H1 (cell line): ENCODE results near the gene PRKN. TPM values are rescaled to one million over a fixed set of nuclear protein-coding genes. Genes with fewer than 3 reads are reported as not detected.

Experiments
- CTCF ChIA-PET: fragments of 300-600 bp; sonication (Branson Sonifier 250); formaldehyde crosslinking; loops from one replicate; lab custom pipeline; 2021; ENCODE audit not compliant: partially characterized antibody; lab: Charles Lee
- POLR2A ChIA-PET: fragments of 300-600 bp; sonication (Branson Sonifier 250); formaldehyde crosslinking; loops from one replicate; lab custom pipeline; 2021; ENCODE audit warnings: inconsistent platforms; ENCODE audit not compliant: partially characterized antibody; lab: Charles Lee
- DNase-seq, 2 experiments: peaks; one replicate each; pipeline versions ENCODE4 v3.0.0 to v3.0.0-alpha.2; 2010 to 2022; ENCODE audit warnings: low spot score in 2 of 2, low read depth in 1 of 2, mixed read lengths in 1 of 2
- FAIRE-seq: peaks from 2 replicates; lab custom pipeline; 2011; peaks lifted over from hg19 to GRCh38; lab: Jason Lieb, UNC
- H2AFZ ChIP-seq: 2 replicates; pipeline ENCODE4 v1.8.1; 2012; ENCODE audit warnings: low read length, inconsistent platforms
- H2AK5ac ChIP-seq: 2 replicates; pipeline ENCODE4 v1.6.1; 2013; ENCODE audit warnings: low read depth, low read length
- H2BK120ac ChIP-seq: replicated peaks from 2 replicates; pipeline ENCODE3; 2013; ENCODE audit warnings: low read depth, low read length, inconsistent platforms
- H2BK12ac ChIP-seq: 2 replicates; pipeline ENCODE4 v1.6.1; 2013; ENCODE audit warnings: low read depth, low read length
- H2BK15ac ChIP-seq: 2 replicates; pipeline ENCODE4 v1.6.1; 2013; ENCODE audit warnings: low read length
- H2BK20ac ChIP-seq: 2 replicates; pipeline ENCODE4 v1.6.1; 2013; ENCODE audit warnings: low read length
- H2BK5ac ChIP-seq: 2 replicates; pipeline ENCODE4 v1.6.1; 2013; ENCODE audit warnings: low read depth, low read length
- H3K14ac ChIP-seq: 2 replicates; pipeline ENCODE4 v1.6.1; 2013; ENCODE audit warnings: inconsistent platforms; ENCODE audit not compliant: insufficient read length
- H3K18ac ChIP-seq: 2 replicates; pipeline ENCODE4 v1.6.1; 2013; ENCODE audit warnings: low read length; ENCODE audit errors: extremely low read depth
- H3K23ac ChIP-seq: 2 replicates; pipeline ENCODE4 v1.6.1; 2013; ENCODE audit warnings: inconsistent platforms; ENCODE audit not compliant: insufficient read length
- H3K23me2 ChIP-seq: 2 replicates; pipeline ENCODE4 v1.6.1; 2013; ENCODE audit warnings: low read depth, low read length
- H3K27ac ChIP-seq: 2 replicates; pipeline ENCODE4 v1.6.1; 2011; ENCODE audit warnings: low read depth, low read length, inconsistent platforms
- H3K27me3 ChIP-seq, 4 experiments: replicated peaks in 1 of 4; 1 replicate in 1 of 4; 2 replicates in 3 of 4; pipeline versions ENCODE4 v1.6.1 to v1.8.1; 2011 to 2013; ENCODE audit warnings: low read length in 3 of 4, mild to moderate bottlenecking in 3 of 4, inconsistent platforms in 2 of 4, mixed read lengths in 2 of 4, moderate library complexity in 1 of 4; ENCODE audit not compliant: control insufficient read depth in 3 of 4, insufficient read depth in 3 of 4; ENCODE audit errors: extremely low read depth in 1 of 4
- H3K36me3 ChIP-seq, 4 experiments: 2 replicates each; pipeline versions ENCODE4 v1.6.1 to v1.8.1; 2011 to 2013; ENCODE audit warnings: mild to moderate bottlenecking in 4 of 4, low read length in 3 of 4, moderate library complexity in 2 of 4, control low read depth in 1 of 4, inconsistent platforms in 1 of 4; ENCODE audit not compliant: insufficient read depth in 4 of 4, control insufficient read depth in 2 of 4
- H3K4ac ChIP-seq: replicated peaks from 2 replicates; pipeline ENCODE3; 2013; ENCODE audit warnings: low read length, low read depth, mixed read lengths, inconsistent platforms; ENCODE audit not compliant: insufficient read length
- H3K4me1 ChIP-seq, 4 experiments: replicated peaks in 1 of 4; 1 replicate in 1 of 4; 2 replicates in 3 of 4; pipeline versions ENCODE4 v1.6.1 to v1.8.1; 2011 to 2013; ENCODE audit warnings: low read length in 3 of 4, inconsistent platforms in 2 of 4, mixed read lengths in 1 of 4; ENCODE audit not compliant: insufficient read depth in 4 of 4, control insufficient read depth in 3 of 4
- H3K4me2 ChIP-seq, 2 experiments: 2 replicates each; pipeline versions ENCODE4 v1.6.1 to v1.8.1; 2011 to 2013; ENCODE audit warnings: low read depth in 2 of 2, low read length in 2 of 2, control low read depth in 1 of 2, inconsistent platforms in 1 of 2, mild to moderate bottlenecking in 1 of 2; ENCODE audit not compliant: insufficient read depth in 1 of 2
- H3K4me3 ChIP-seq, 4 experiments: fragments of 200-600, 300-600 bp in 1 of 4; sonication (generic), shearing (Covaris generic), sonication (Bioruptor Twin) in 1 of 4; 2 replicates each; pipeline versions ENCODE4 v1.5.1 to v1.8.1; 2011 to 2016; ENCODE audit warnings: low read length in 4 of 4, low read depth in 3 of 4, control low read depth in 2 of 4, inconsistent platforms in 2 of 4, mild to moderate bottlenecking in 2 of 4, mixed read lengths in 1 of 4, moderate library complexity in 1 of 4; ENCODE audit not compliant: insufficient read depth in 2 of 4; ENCODE audit errors: extremely low read depth in 1 of 4
- H3K56ac ChIP-seq: replicated peaks from 2 replicates; pipeline ENCODE3; 2013; ENCODE audit warnings: low read depth, mild to moderate bottlenecking, mixed read lengths, low read length, inconsistent platforms; ENCODE audit not compliant: insufficient read length
- H3K79me1 ChIP-seq: 2 replicates; pipeline ENCODE4 v1.6.1; 2013; ENCODE audit warnings: low read depth, low read length, control low read depth
- H3K79me2 ChIP-seq, 2 experiments: 2 replicates each; pipeline versions ENCODE4 v1.6.1 to v1.8.1; 2012 to 2013; ENCODE audit warnings: low read length in 2 of 2, mild to moderate bottlenecking in 2 of 2, inconsistent platforms in 1 of 2; ENCODE audit not compliant: insufficient read depth in 2 of 2, control insufficient read depth in 1 of 2
- H3K9ac ChIP-seq, 4 experiments: replicated peaks in 1 of 4; 1 replicate in 1 of 4; 2 replicates in 3 of 4; pipeline versions ENCODE4 v1.6.1 to v1.8.1; 2011 to 2013; ENCODE audit warnings: low read depth in 3 of 4, low read length in 3 of 4, control low read depth in 2 of 4, mild to moderate bottlenecking in 2 of 4, moderate library complexity in 2 of 4, inconsistent platforms in 1 of 4; ENCODE audit errors: extremely low read depth in 1 of 4
- H3K9me3 ChIP-seq, 2 experiments: 2 replicates each; pipeline versions ENCODE4 v1.6.1 to v1.8.1; 2012 to 2013; ENCODE audit warnings: mild to moderate bottlenecking in 2 of 2, moderate library complexity in 2 of 2, control low read depth in 1 of 2, inconsistent platforms in 1 of 2, low read depth in 1 of 2, low read length in 1 of 2, mixed read lengths in 1 of 2; ENCODE audit not compliant: insufficient read depth in 2 of 2
- H4K20me1 ChIP-seq, 2 experiments: replicated peaks in 1 of 2; 2 replicates each; pipeline versions ENCODE3 to v1.8.1; 2011 to 2013; ENCODE audit warnings: inconsistent platforms in 2 of 2, low read length in 2 of 2, mild to moderate bottlenecking in 1 of 2; ENCODE audit not compliant: insufficient read depth in 2 of 2, control insufficient read depth in 1 of 2
- H4K5ac ChIP-seq: 2 replicates; pipeline ENCODE4 v1.6.1; 2013; ENCODE audit warnings: low read length, low read depth, mixed read lengths, inconsistent platforms; ENCODE audit not compliant: insufficient read length
- H4K8ac ChIP-seq: 2 replicates; pipeline ENCODE4 v1.8.0; 2013; ENCODE audit warnings: mild to moderate bottlenecking, moderate library complexity, low read length, inconsistent platforms; ENCODE audit not compliant: insufficient read depth; ENCODE audit errors: extremely low read depth
- H4K91ac ChIP-seq: replicated peaks from 2 replicates; pipeline ENCODE3; 2013; ENCODE audit warnings: low read length, mixed read lengths, inconsistent platforms; ENCODE audit not compliant: insufficient read length
- BCL11A ChIP-seq, 2 experiments: IDR thresholded peaks; one replicate each; pipeline ENCODE4 v1.6.1; 2011; ENCODE audit warnings: low read depth in 2 of 2, low read length in 2 of 2, mild to moderate bottlenecking in 2 of 2
- CTCF ChIP-seq, 3 experiments: IDR thresholded peaks; 1 replicate in 2 of 3; 2 replicates in 1 of 3; pipeline versions ENCODE4 v1.5.1 to v1.6.1; 2011; ENCODE audit warnings: low read length in 3 of 3, mild to moderate bottlenecking in 3 of 3, inconsistent platforms in 2 of 3, low read depth in 1 of 3, moderate library complexity in 1 of 3; ENCODE audit not compliant: insufficient read depth in 1 of 3; ENCODE audit errors: control extremely low read depth in 1 of 3
- HDAC6 ChIP-seq: IDR thresholded peaks from one replicate; pipeline ENCODE4 v1.7.1; 2012; ENCODE audit warnings: low read depth, mild to moderate bottlenecking, inconsistent platforms, low read length, moderate library complexity
- KDM5A ChIP-seq: fragments of 200-600 bp; IDR thresholded peaks from 2 replicates; pipeline ENCODE4 v1.7.1; 2012; ENCODE audit warnings: mild to moderate bottlenecking, low read length, inconsistent platforms, mixed read lengths
- NANOG ChIP-seq: IDR thresholded peaks from 2 replicates; pipeline ENCODE4 v1.6.1; 2011; ENCODE audit warnings: low read length, low read depth, mild to moderate bottlenecking, inconsistent platforms; ENCODE audit not compliant: insufficient read depth, poor library complexity, severe bottlenecking
- RNF2 ChIP-seq: fragments of 200-900, 300-1000 bp; sonication (generic); IDR thresholded peaks from 2 replicates; pipeline ENCODE4 v1.7.1; 2016; ENCODE audit warnings: borderline replicate concordance, low read depth, mild to moderate bottlenecking, antibody characterized with exemption, low read length; ENCODE audit not compliant: poor library complexity, severe bottlenecking; ENCODE audit errors: missing control alignments
- RXRA ChIP-seq: IDR thresholded peaks from 2 replicates; pipeline ENCODE4 v1.6.1; 2011; ENCODE audit warnings: low read depth, mild to moderate bottlenecking, low read length, moderate library complexity; ENCODE audit not compliant: insufficient read depth
- SP1 ChIP-seq: IDR thresholded peaks from 2 replicates; pipeline ENCODE4 v1.6.1; 2011; ENCODE audit warnings: low read depth, low read length
- SP4 ChIP-seq: IDR thresholded peaks from 2 replicates; pipeline ENCODE4 v1.6.1; 2012; ENCODE audit warnings: low read length, inconsistent platforms
- WGBS, 2 experiments: shearing (Covaris generic) in 1 of 2; methylation state at CpG; one replicate each; pipeline versions ENCODE4 v1.1.6 to v1.1.7; 2013 to 2015; ENCODE audit warnings: low lambda C conversion rate in 2 of 2, mixed read lengths in 2 of 2, inconsistent platforms in 1 of 2, low coverage in 1 of 2, missing lambda C conversion rate in 1 of 2; ENCODE audit not compliant: insufficient replicate concordance in 2 of 2, insufficient coverage in 1 of 2, insufficient read length in 1 of 2; ENCODE audit errors: extremely low coverage in 1 of 2, missing lambda C conversion rate in 1 of 2; 5-methylcytosine and 5-hydroxymethylcytosine counted together
- polyA plus RNA-seq, 7 experiments: library from polyadenylated mRNA; depleted of rRNA in 3 of 7; stranded (reverse) in 5 of 7; unstranded in 2 of 7; fragments of >200 nt in 5 of 7; fragments of 200-250 nt in 2 of 7; gene quantifications; 1 replicate in 5 of 7; 2 replicates in 1 of 7; 4 replicates in 1 of 7; pipeline versions ENCODE4 v1.2.1 to v1.2.3, GENCODE V29; 2011 to 2013; ENCODE audit warnings: missing spikeins in 2 of 7, mixed read lengths in 2 of 7
- total RNA-seq: library from RNA; stranded (reverse); fragmentation: NEBNext Ultra II Directional; extraction: Animal tissue kit (Norgen Biotek cat#: 25700); gene quantifications from 2 replicates; pipeline ENCODE4 v1.2.1, GENCODE V29; 2021
- TF ChIP-seq, protein P1 (sequence below): IDR thresholded peaks from 2 replicates; pipeline ENCODE4 v1.6.1; 2012; ENCODE audit warnings: low read length, inconsistent platforms

Gene PRKN
- total and polyA plus RNA-seq, 2 of the 8 experiments (the other 6 are each of a cell fraction or from before 2014, with no cell fraction given): 0.13 to 0.29 TPM

DNA sequence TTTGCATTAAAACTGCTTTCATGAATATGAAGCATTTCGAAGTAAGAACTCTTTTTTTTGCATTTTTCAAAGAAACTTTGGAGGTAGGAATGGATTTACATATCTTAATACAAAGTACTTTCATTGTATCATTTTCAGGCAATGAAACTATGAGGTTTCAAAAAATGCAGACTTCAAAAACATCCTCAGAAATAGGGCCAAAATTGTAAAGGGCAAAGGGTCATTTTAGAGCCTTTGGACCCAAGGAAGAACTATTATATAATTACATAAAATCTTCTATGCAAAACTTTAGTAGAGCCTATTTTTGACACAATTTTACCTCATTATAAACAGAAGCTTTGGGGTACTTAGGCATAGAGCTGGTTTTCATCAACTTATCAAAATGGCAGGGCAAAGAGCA, 4.9 kb downstream of the PRKN start:
- CTCF ChIA-PET: interaction anchor here (0.8 kb wide), 1 partner anchor 8 kb away, joined by 3 read pairs; no protein-coding TSS in a partner anchor
- WGBS, 2 experiments: 80% methylated on average over 1 of the region's 1 CpG; no CpG with 5 or more reads in 1 of the 2 experiments

More for the DNA sequence above, 4.9 kb downstream of the PRKN start:
- no peaks in the 10 kb centered on the region for H4K20me1 ChIP-seq
- H2BK5ac ChIP-seq: no peak overlapping the region
- no peak overlapping the region for H3K18ac ChIP-seq
- no peak overlapping the region for H2BK12ac ChIP-seq
- H3K14ac ChIP-seq: no peak overlapping the region
- no peak overlapping the region for H4K91ac ChIP-seq
- FAIRE-seq (no peak), DNase-seq (no peak)
- no peak overlapping the region for H4K8ac ChIP-seq
- no peak overlapping the region for H3K4ac ChIP-seq
- H3K56ac ChIP-seq: no peak overlapping the region
- no peak overlapping the region for H2BK120ac ChIP-seq
- H3K9me3 ChIP-seq: no peaks in the 10 kb centered on the region
- H3K27ac ChIP-seq: no peak overlapping the region
- H3K79me1 ChIP-seq: no peaks in the 10 kb centered on the region
- H3K4me2 ChIP-seq: no peak overlapping the region
- H2AFZ ChIP-seq: no peak overlapping the region
- POLR2A ChIA-PET: no interaction called here
- H2AK5ac ChIP-seq: no peak overlapping the region
- no peaks in the 10 kb centered on the region for H3K23me2 ChIP-seq
- no peak overlapping the region for H3K9ac ChIP-seq
- TF ChIP-seq SP4 (no peak), RNF2 (no peak), BCL11A (IDR thresholded peaks at IDR 0.05; ENCODE audit: low read depth in 2 of 2, low read length in 2 of 2) (no peak), RXRA (no peak), KDM5A (no peak), NANOG (no peak), SP1 (no peak), CTCF (IDR thresholded peaks at IDR 0.05; ENCODE audit: control extremely low read depth in 1 of 3, insufficient read depth in 1 of 3, low read depth in 1 of 3, low read length in 3 of 3) (no peak), HDAC6 (no peak)
- TF ChIP-seq, protein P1, sequence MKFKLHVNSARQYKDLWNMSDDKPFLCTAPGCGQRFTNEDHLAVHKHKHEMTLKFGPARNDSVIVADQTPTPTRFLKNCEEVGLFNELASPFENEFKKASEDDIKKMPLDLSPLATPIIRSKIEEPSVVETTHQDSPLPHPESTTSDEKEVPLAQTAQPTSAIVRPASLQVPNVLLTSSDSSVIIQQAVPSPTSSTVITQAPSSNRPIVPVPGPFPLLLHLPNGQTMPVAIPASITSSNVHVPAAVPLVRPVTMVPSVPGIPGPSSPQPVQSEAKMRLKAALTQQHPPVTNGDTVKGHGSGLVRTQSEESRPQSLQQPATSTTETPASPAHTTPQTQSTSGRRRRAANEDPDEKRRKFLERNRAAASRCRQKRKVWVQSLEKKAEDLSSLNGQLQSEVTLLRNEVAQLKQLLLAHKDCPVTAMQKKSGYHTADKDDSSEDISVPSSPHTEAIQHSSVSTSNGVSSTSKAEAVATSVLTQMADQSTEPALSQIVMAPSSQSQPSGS: no peak
- no peak overlapping the region for H4K5ac ChIP-seq
- no peak overlapping the region for H3K4me3 ChIP-seq
- H3K79me2 ChIP-seq: no peaks in the 10 kb centered on the region
- no peaks in the 10 kb centered on the region; a peak in 2 of 7 replicates for H3K27me3 ChIP-seq
- H3K4me1 ChIP-seq: no peaks in the 10 kb centered on the region; a peak in 1 of 7 replicates
- H3K23ac ChIP-seq: no peak overlapping the region
- no peaks in the 10 kb centered on the region for H3K36me3 ChIP-seq
- H2BK15ac ChIP-seq: no peak overlapping the region
- no peak overlapping the region for H2BK20ac ChIP-seq
